SK-N-SH treated with all-trans-retinoic acid at 6 μM for 48 hours (cell line): ENCODE results near the gene ZNF444.

Experiments used
- PPARA ChIP-seq: fragments of 250-450 bp; sonication (Bioruptor Pico); IDR thresholded peaks from 2 replicates; pipeline ENCODE4 v1.5.0; 2020; ENCODE audit warnings: mild to moderate bottlenecking, borderline replicate concordance
- RARB ChIP-seq: fragments of 250-450 bp; sonication (Bioruptor Pico); IDR thresholded peaks from 2 replicates; pipeline ENCODE4 v1.8.0; 2021; ENCODE audit warnings: mild to moderate bottlenecking, moderate library complexity
- TCF4 ChIP-seq: fragments of 250-450 bp; sonication (Bioruptor Pico); IDR thresholded peaks from 2 replicates; pipeline ENCODE4 v1.8.0; 2021; ENCODE audit warnings: mild to moderate bottlenecking, moderate library complexity, borderline replicate concordance
- ZFP3 ChIP-seq: fragments of 250-450 bp; sonication (Bioruptor Pico); IDR thresholded peaks from 2 replicates; pipeline ENCODE4 v1.5.0; 2020; ENCODE audit warnings: mild to moderate bottlenecking, moderate library complexity
- TF ChIP-seq, protein P1 (sequence below): fragments of 250-450 bp; sonication (Bioruptor Pico); IDR thresholded peaks from 2 replicates; pipeline ENCODE4 v1.8.0; 2020; ENCODE audit warnings: mild to moderate bottlenecking, moderate library complexity, borderline replicate concordance
- TF ChIP-seq, protein P2 (sequence below): fragments of 250-450 bp; sonication (Bioruptor Pico); IDR thresholded peaks from 2 replicates; pipeline ENCODE4 v1.5.1; 2020; ENCODE audit warnings: low read depth, mild to moderate bottlenecking, moderate library complexity

DNA sequence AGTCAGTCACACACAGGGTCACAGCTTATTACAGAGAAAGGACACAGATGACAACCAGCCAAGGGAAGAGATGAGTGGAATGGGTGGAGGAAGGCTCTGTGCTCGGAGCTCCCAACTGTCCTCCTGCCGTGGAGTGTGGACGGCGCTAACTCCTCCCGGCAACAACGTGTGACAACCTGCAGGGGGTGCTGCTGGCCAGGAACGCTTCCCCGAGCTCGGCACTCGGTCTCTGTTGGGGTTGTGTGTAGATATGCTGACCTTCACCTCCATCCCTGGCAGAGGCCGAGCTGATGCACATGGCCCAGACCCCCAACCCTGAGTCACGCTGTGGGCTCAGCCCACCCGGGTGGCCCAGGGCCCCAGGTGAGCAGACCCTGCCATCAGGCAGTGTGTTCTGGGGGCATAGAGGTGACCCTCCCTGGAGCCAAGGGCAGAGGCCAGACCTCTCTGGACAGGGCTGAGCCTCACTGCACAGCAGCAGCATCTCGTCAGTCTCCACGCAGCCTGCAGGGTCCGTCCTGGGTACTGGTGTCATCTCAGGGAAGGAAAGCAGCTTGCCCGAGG is 14.1 kb downstream of the ZNF444 start:
- TF ChIP-seq, protein P1, sequence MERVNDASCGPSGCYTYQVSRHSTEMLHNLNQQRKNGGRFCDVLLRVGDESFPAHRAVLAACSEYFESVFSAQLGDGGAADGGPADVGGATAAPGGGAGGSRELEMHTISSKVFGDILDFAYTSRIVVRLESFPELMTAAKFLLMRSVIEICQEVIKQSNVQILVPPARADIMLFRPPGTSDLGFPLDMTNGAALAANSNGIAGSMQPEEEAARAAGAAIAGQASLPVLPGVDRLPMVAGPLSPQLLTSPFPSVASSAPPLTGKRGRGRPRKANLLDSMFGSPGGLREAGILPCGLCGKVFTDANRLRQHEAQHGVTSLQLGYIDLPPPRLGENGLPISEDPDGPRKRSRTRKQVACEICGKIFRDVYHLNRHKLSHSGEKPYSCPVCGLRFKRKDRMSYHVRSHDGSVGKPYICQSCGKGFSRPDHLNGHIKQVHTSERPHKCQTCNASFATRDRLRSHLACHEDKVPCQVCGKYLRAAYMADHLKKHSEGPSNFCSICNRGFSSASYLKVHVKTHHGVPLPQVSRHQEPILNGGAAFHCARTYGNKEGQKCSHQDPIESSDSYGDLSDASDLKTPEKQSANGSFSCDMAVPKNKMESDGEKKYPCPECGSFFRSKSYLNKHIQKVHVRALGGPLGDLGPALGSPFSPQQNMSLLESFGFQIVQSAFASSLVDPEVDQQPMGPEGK (CRISPR knock-in tag): no peak
- TF ChIP-seq ZFP3 (CRISPR knock-in tag) (no peak), RARB (no peak), PPARA (no peak), TCF4 (CRISPR knock-in tag) (no peak)
- TF ChIP-seq, protein P2, sequence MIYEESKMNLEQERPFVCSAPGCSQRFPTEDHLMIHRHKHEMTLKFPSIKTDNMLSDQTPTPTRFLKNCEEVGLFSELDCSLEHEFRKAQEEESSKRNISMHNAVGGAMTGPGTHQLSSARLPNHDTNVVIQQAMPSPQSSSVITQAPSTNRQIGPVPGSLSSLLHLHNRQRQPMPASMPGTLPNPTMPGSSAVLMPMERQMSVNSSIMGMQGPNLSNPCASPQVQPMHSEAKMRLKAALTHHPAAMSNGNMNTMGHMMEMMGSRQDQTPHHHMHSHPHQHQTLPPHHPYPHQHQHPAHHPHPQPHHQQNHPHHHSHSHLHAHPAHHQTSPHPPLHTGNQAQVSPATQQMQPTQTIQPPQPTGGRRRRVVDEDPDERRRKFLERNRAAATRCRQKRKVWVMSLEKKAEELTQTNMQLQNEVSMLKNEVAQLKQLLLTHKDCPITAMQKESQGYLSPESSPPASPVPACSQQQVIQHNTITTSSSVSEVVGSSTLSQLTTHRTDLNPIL: no peak
